SK-N-SH (cell line): Measurements from ENCODE around the gene SLC8A1. TPM values are rescaled to one million over a fixed set of nuclear protein-coding genes. Genes with fewer than 3 reads are reported as not detected.

ENCODE experiments used
- CTCF ChIA-PET: fragments of 300-600, 350-600 bp; formaldehyde crosslinking; extraction: SDS; loops from one replicate; lab custom pipeline; 2021; lab: Yijun Ruan, JAX
- POLR2A ChIA-PET: fragments of 350-600 bp; sonication (Branson Sonifier 250); formaldehyde crosslinking; extraction: SDS; loops from one replicate; lab custom pipeline; 2020; ENCODE audit warnings: antibody characterized with exemption, inconsistent platforms; lab: Yijun Ruan, JAX
- DNase-seq: peaks from one replicate; pipeline ENCODE4 v3.0.0; 2012
- H2AFZ ChIP-seq: fragments of 200-600 bp; sonication (generic); 2 replicates; pipeline ENCODE4 v1.8.1; 2016; ENCODE audit warnings: antibody characterized with exemption, mild to moderate bottlenecking, low read depth
- H3F3A ChIP-seq: fragments of 200-600 bp; sonication (generic); replicated peaks from 2 replicates; pipeline ENCODE3; 2016; ENCODE audit warnings: antibody characterized with exemption, mild to moderate bottlenecking; ENCODE audit not compliant: insufficient read depth
- H3K27ac ChIP-seq, 2 experiments: fragments of 200-500 bp in 1 of 2; fragments of 200-600 bp in 1 of 2; sonication (Bioruptor generic) in 1 of 2; sonication (generic), shearing (Covaris generic) in 1 of 2; 2 replicates each; pipeline versions ENCODE4 v1.5.1 to v1.6.1; 2014 to 2016; ENCODE audit warnings: low read depth in 2 of 2, inconsistent platforms in 1 of 2, low read length in 1 of 2, mild to moderate bottlenecking in 1 of 2, mixed read lengths in 1 of 2
- H3K27me3 ChIP-seq: fragments of 200-600 bp; sonication (generic), shearing (Covaris generic); 2 replicates; pipeline ENCODE4 v1.6.1; 2016; ENCODE audit warnings: mixed run types; ENCODE audit not compliant: insufficient read depth
- H3K36me3 ChIP-seq, 2 experiments: fragments of 200-500 bp in 1 of 2; fragments of 200-600 bp in 1 of 2; sonication (Bioruptor generic) in 1 of 2; sonication (generic) in 1 of 2; replicated peaks in 1 of 2; 2 replicates each; pipeline versions ENCODE3 to v1.5.1; 2014 to 2016; ENCODE audit warnings: low read length in 1 of 2, mild to moderate bottlenecking in 1 of 2; ENCODE audit not compliant: insufficient read depth in 2 of 2, control insufficient read depth in 1 of 2
- H3K4me1 ChIP-seq, 2 experiments: fragments of 200-500 bp in 1 of 2; fragments of 200-600 bp in 1 of 2; sonication (Bioruptor generic) in 1 of 2; sonication (generic), shearing (Covaris generic) in 1 of 2; 2 replicates each; pipeline versions ENCODE4 v1.5.1 to v1.6.1; 2014 to 2016; ENCODE audit warnings: low read depth in 1 of 2, low read length in 1 of 2, mixed run types in 1 of 2; ENCODE audit not compliant: insufficient read depth in 2 of 2, control insufficient read depth in 1 of 2
- H3K4me2 ChIP-seq: fragments of 200-600 bp; sonication (generic), shearing (Covaris generic); 2 replicates; pipeline ENCODE4 v1.6.1; 2017; ENCODE audit warnings: mixed run types
- H3K4me3 ChIP-seq, 2 experiments: fragments of 200-500 bp in 1 of 2; fragments of 200-600 bp in 1 of 2; sonication (Bioruptor generic) in 1 of 2; sonication (generic), shearing (Covaris generic) in 1 of 2; 2 replicates each; pipeline versions ENCODE4 v1.5.1 to v1.8.1; 2014 to 2016; ENCODE audit warnings: low read depth in 2 of 2, inconsistent platforms in 1 of 2, low read length in 1 of 2, mild to moderate bottlenecking in 1 of 2, mixed read lengths in 1 of 2, moderate library complexity in 1 of 2
- H3K79me2 ChIP-seq: fragments of 200-600 bp; sonication (generic); 2 replicates; pipeline ENCODE4 v1.8.1; 2017; ENCODE audit warnings: mild to moderate bottlenecking; ENCODE audit not compliant: insufficient read depth
- H3K9ac ChIP-seq: fragments of 200-600 bp; sonication (generic); 2 replicates; pipeline ENCODE4 v1.6.1; 2017; ENCODE audit warnings: mixed run types
- H3K9me2 ChIP-seq: fragments of 200-600 bp; sonication (generic); 2 replicates; pipeline ENCODE4 v1.6.1; 2017; ENCODE audit warnings: mixed run types
- H3K9me3 ChIP-seq: fragments of 200-600 bp; sonication (generic); 2 replicates; pipeline ENCODE4 v1.6.1; 2017; ENCODE audit warnings: mixed run types, mild to moderate bottlenecking, moderate library complexity
- H4K20me1 ChIP-seq: fragments of 200-600 bp; sonication (generic); 2 replicates; pipeline ENCODE4 v1.6.1; 2017; ENCODE audit warnings: mild to moderate bottlenecking, mixed run types; ENCODE audit not compliant: insufficient read depth
- CHD2 ChIP-seq: fragments of 150-350 bp; IDR thresholded peaks from 2 replicates; pipeline ENCODE4 v1.6.1; 2018; ENCODE audit warnings: low read length; ENCODE audit not compliant: partially characterized antibody
- ELF1 ChIP-seq: IDR thresholded peaks from 2 replicates; pipeline ENCODE4 v1.4.0; 2012
- EP300 ChIP-seq, 2 experiments: IDR thresholded peaks; 2 replicates each; pipeline versions ENCODE4 v1.4.0 to v1.6.1; 2012; ENCODE audit warnings: borderline replicate concordance in 1 of 2, low read depth in 1 of 2, low read length in 1 of 2
- FOSL2 ChIP-seq: IDR thresholded peaks from 2 replicates; pipeline ENCODE4 v1.4.0; 2012; ENCODE audit warnings: low read depth, mild to moderate bottlenecking, moderate library complexity, borderline replicate concordance
- FOXJ3 ChIP-seq: sonication (generic); formaldehyde crosslinking; IDR thresholded peaks from 2 replicates; pipeline ENCODE4 v1.5.1; 2020; ENCODE audit warnings: mild to moderate bottlenecking, missing genetic modification reagents
- GABPA ChIP-seq: IDR thresholded peaks from 2 replicates; pipeline ENCODE4 v1.4.0; 2012; ENCODE audit warnings: low read depth, mild to moderate bottlenecking
- GATA2 ChIP-seq: sonication (generic); formaldehyde crosslinking; IDR thresholded peaks from 2 replicates; pipeline ENCODE4 v1.5.0; 2020; ENCODE audit warnings: mild to moderate bottlenecking, missing genetic modification reagents
- IRF3 ChIP-seq: fragments of 150-350 bp; IDR thresholded peaks from 2 replicates; pipeline ENCODE4 v1.6.1; 2016; ENCODE audit warnings: mild to moderate bottlenecking, low read depth, low read length
- JUND ChIP-seq: IDR thresholded peaks from 2 replicates; pipeline ENCODE4 v1.4.0; 2012
- MAX ChIP-seq: IDR thresholded peaks from 2 replicates; pipeline ENCODE4 v1.4.0; 2012; ENCODE audit warnings: low read depth
- PBX3 ChIP-seq: IDR thresholded peaks from 2 replicates; pipeline ENCODE4; 2012
- RAD21 ChIP-seq: IDR thresholded peaks from 2 replicates; pipeline ENCODE4 v1.6.1; 2012; ENCODE audit warnings: mild to moderate bottlenecking, low read length
- RCOR1 ChIP-seq: fragments of 150-350 bp; IDR thresholded peaks from 2 replicates; pipeline ENCODE4 v1.6.1; 2017; ENCODE audit warnings: antibody characterized with exemption, low read length
- RFX5 ChIP-seq: IDR thresholded peaks from 2 replicates; pipeline ENCODE4 v1.6.1; 2012; ENCODE audit warnings: mild to moderate bottlenecking, improper control_type of control experiment, low read length
- RXRA ChIP-seq: IDR thresholded peaks from 2 replicates; pipeline ENCODE4 v1.4.0; 2012; ENCODE audit warnings: low read depth, mild to moderate bottlenecking, borderline replicate concordance
- SMC3 ChIP-seq: IDR thresholded peaks from 2 replicates; pipeline ENCODE4 v1.6.1; 2012; ENCODE audit warnings: low read depth, low read length, improper control_type of control experiment
- TEAD4 ChIP-seq: IDR thresholded peaks from 2 replicates; pipeline ENCODE4 v1.4.0; 2012; ENCODE audit warnings: mild to moderate bottlenecking, borderline replicate concordance; ENCODE audit not compliant: insufficient read depth
- USF1 ChIP-seq: IDR thresholded peaks from 2 replicates; pipeline ENCODE4 v1.4.0; 2012; ENCODE audit warnings: low read depth, borderline replicate concordance
- WGBS: methylation state at CpG from one replicate; pipeline ENCODE4 v1.1.6; 2017; ENCODE audit warnings: low lambda C conversion rate; 5-methylcytosine and 5-hydroxymethylcytosine counted together
- polyA plus RNA-seq, 3 experiments: library from polyadenylated mRNA; depleted of rRNA; stranded (reverse); fragments of >200 nt; gene quantifications; 2 replicates each; pipeline ENCODE4 v1.2.3, GENCODE V29; 2012

Gene SLC8A1
- polyA plus RNA-seq, 1 of the 3 experiments (the other 2 are of a cell fraction), result 3.2 TPM

- H3K4me1 ChIP-seq, result peaks cover 0 to 8% of the 10 kb centered on the region in 2 experiments; a peak in 2 of 4 replicates
- no peaks in the 10 kb centered on the region for H3K27me3 ChIP-seq
- H3K4me3 ChIP-seq, result no peak overlapping the region
- no peak overlapping the region for H2AFZ ChIP-seq
- H3K9me2 ChIP-seq, result no peaks in the 10 kb centered on the region
- no peaks in the 10 kb centered on the region for H3K9me3 ChIP-seq
- H4K20me1 ChIP-seq, result no peaks in the 10 kb centered on the region
- TF ChIP-seq FOXJ3 (CRISPR knock-in tag) (no peak), USF1 (no peak), CHD2 (no peak), ELF1 (no peak), TEAD4 (no peak), RFX5 (no peak), JUND (no peak)
- ChIA-PET CTCF (interaction anchor here (1.3 to 5.3 kb wide), 3 partner anchors 13 to 31 kb away, joined by 4 to 22 read pairs (median 5); partner anchors contain the start of gene SLC8A1), POLR2A (no interaction called here)
- no peaks in the 10 kb centered on the region for H3F3A ChIP-seq
- peaks cover 9% of the 10 kb centered on the region for H3K79me2 ChIP-seq
- H3K4me2 ChIP-seq, result no peak overlapping the region
- DNase-seq, result no peak
- H3K27ac ChIP-seq, result no peak overlapping the region
- no peak overlapping the region for H3K9ac ChIP-seq
- WGBS, result 97% methylated on average over 2 of the region's 2 CpGs
- no peaks in the 10 kb centered on the region for H3K36me3 ChIP-seq
Observed at GRCh38 chr2:40419364-40419762, 32.5 kb downstream of the SLC8A1 start.

- no peak overlapping the region; a peak in 1 of 4 replicates for H3K27ac ChIP-seq
- no peaks in the 10 kb centered on the region for H3K27me3 ChIP-seq
- no peak overlapping the region for H3K9ac ChIP-seq
- H3F3A ChIP-seq, result no peaks in the 10 kb centered on the region
- no peak overlapping the region for H3K4me3 ChIP-seq
- peak; percentile 18 for DNase-seq
- 71% methylated on average over 5 of the region's 5 CpGs for WGBS
- no peaks in the 10 kb centered on the region for H4K20me1 ChIP-seq
- no peak for TF ChIP-seq RFX5
- TF ChIP-seq ELF1, result no peak
- peak; percentile 23; the same call in 1 of the 2 replicates for TF ChIP-seq RAD21
- peak in 1 of 2 experiments; percentile 26; a peak in 1 of 4 replicates for TF ChIP-seq EP300 (IDR thresholded peaks at IDR 0.05; ENCODE audit: borderline replicate concordance in 1 of 2, low read depth in 1 of 2, low read length in 1 of 2)
- H2AFZ ChIP-seq, result no peak overlapping the region
- H3K4me1 ChIP-seq, result peaks cover 0 to 8% of the 10 kb centered on the region in 2 experiments; a peak in 2 of 4 replicates
- POLR2A ChIA-PET, result no interaction called here
- H3K79me2 ChIP-seq, result peaks cover 9% of the 10 kb centered on the region
- no peak overlapping the region for H3K4me2 ChIP-seq
- H3K9me3 ChIP-seq, result no peaks in the 10 kb centered on the region
- no peaks in the 10 kb centered on the region for H3K36me3 ChIP-seq
- H3K9me2 ChIP-seq, result no peaks in the 10 kb centered on the region
- CTCF ChIA-PET, result interaction anchor here (1.1 to 5.3 kb wide), 5 partner anchors 13 to 505 kb away, joined by 3 to 22 read pairs (median 4); partner anchors contain the start of gene SLC8A1
Observed at GRCh38 chr2:40418614-40419363, 33.1 kb downstream of the SLC8A1 start.

GRCh38 chr2:40416486-40416885, 35.4 kb downstream of the SLC8A1 start:
- 87% methylated on average over 1 of the region's 1 CpG for WGBS
- Histone ChIP-seq H3F3A (no peaks in the 10 kb centered on the region), H3K9ac (no peak overlapping the region), H3K36me3 (no peaks in the 10 kb centered on the region), H2AFZ (no peak overlapping the region), H3K4me1 (peaks cover 0 to 8% of the 10 kb centered on the region in 2 experiments; a peak in 1 of 4 replicates), H3K79me2 (peaks cover 9% of the 10 kb centered on the region), H3K4me3 (no peak overlapping the region), H4K20me1 (no peaks in the 10 kb centered on the region), H3K27me3 (no peaks in the 10 kb centered on the region), H3K9me2 (no peaks in the 10 kb centered on the region), H3K27ac (no peak overlapping the region), H3K4me2 (no peak overlapping the region), H3K9me3 (no peaks in the 10 kb centered on the region)
- CTCF ChIA-PET, result interaction anchor here (0.8 kb wide), 1 partner anchor 51 kb away, joined by 4 read pairs; no protein-coding TSS in a partner anchor
- DNase-seq, result no peak
- POLR2A ChIA-PET, result no interaction called here
- TF ChIP-seq MAX (no peak), GABPA (no peak), IRF3 (no peak), PBX3 (no peak), RAD21 (no peak), GATA2 (no peak), SMC3 (no peak), RCOR1 (no peak), RXRA (no peak), FOSL2 (peak; percentile 21; the same call in 1 of the 2 replicates), JUND (peak; percentile 28; the same call in 1 of the 2 replicates)
